Stimulated activated CD4-positive, alpha-beta T cell treated with anti-CD3 and anti-CD28 coated beads, Interleukin-4, amount 100 ng/mL, for 48 hours (primary cell): ENCODE measurements around the gene SUCLG1.
"Not testable (repeated sequence)": the region's sequence is repeated elsewhere in the genome, so short reads cannot be mapped to it uniquely, and the experiment has no call there.

Experiments
- DNase-seq, 2 donors: peaks; one replicate each; pipeline ENCODE4 v3.0.0-alpha.2; 2020; ENCODE audit warnings: low read depth in 2 of 2

Gene SUCLG1

DNA sequence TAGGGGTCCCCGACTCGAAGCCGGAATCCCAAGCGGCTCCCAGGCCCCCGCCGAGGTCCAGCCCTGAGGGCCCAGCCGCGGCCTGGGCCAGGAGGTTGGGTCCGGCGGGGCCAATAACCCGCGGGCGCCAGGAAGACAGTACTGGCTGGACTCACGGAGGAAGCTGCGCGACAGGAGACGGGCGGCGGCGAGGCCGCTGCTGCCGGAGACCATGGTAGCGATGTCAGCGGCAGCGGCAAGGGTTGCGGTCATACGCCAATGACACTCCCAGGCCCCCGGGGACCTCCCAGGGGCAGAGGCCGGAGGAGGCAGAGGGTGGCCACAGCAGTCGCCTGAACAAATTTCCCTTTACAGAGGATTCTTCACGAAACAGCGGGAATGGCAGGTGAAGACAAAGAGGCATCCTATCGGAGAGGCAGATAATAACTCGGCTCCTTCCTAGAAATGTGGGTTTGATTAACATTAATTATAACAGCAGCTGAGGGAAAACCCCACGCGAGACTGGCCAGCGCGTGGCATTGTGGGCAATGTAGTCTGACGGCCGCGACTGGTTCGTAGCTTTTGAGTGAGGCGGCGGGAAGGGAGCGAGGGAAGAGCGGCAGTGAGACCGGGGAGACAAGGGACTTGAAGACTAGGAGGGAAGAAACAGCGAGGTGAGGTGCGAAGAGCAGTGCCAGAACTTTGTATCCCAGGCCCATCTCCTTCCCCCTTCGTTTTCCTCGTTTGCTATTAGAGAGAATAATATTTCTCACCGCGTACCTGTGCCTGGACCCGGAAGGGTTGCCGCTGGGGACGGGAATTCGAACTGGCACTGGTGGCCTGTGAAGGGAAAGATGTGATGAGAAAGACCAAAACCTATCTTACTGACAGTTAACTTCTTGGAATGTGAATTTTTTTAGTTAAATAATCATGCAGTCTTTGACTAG, at the start of gene SUCLG1:
Gene SUCLG1 (minus strand): TSS at position 263 of the 926 bp plus-strand sequence. CDS start 11 bp downstream, at position 252.
- DNase-seq, result peak; percentile 74 to 81

- DNase-seq, result no peak
These were observed 39.2 kb upstream of the SUCLG1 start for GRCh38 chr2:84498150-84498799.

DNA sequence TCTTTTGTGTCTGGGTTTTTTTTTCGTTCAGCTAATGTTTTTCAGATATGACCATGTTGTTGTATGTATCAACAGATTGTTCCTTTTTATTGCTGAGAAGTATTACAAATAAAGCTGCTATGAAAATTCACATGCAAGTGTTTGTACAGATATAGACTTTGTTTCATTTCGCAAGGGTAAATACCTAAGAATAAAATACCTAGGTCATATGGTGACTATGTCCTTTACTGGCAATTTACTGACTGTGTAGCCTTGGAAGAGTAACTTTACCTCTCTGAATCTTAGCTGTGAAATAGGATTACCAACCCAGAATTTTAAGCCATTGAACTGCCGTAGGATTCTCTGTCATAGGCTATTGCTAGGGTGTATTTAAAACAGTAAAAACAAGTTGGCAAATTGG, 38.2 kb upstream of the SUCLG1 start:
- no peak for DNase-seq

GRCh38 chr2:84496386-84496785, 37.3 kb upstream of the SUCLG1 start:
- DNase-seq, result no peak

GRCh38 chr2:84495539-84496146, 36.6 kb upstream of the SUCLG1 start:
- no peak for DNase-seq

DNA sequence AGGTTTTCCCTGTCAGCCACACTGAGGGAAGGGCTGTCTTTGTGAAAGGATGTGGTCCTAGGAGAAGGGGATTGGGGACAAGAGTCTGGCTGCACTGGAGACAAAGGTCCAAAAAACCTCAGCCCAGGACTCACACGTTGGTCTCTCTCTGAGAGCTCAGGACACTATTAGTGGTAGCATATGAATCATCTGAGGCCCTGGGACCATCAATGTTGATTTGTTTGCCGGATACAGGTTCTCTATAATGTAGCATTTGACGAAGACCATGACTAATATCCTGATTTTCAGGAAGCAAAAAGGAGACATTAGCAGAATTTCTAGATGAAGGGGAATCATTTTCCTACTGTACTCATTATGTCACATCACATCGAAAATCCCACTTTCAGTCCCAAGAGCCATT, 35.0 kb upstream of the SUCLG1 start:
- no peak for DNase-seq

DNA sequence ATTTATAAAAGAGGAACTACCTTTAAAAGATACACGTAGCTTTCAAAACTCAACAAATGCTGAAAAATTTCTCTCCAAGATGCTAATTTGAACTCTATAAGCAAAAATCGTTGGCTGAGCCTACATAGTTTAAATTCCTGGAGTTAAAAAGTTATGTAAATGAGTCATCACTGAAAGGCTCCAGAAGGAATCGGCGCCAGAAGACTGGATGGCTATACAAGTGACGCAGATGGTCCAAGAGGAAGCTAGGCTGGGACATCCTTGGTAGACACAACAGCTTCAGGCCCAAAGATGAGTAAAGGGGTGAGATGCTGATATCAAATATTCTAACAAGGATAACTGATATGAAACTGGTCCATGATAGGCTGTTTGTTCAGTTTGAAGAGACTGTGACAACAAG, 34.4 kb upstream of the SUCLG1 start:
- DNase-seq, result no peak

GRCh38 chr2:84492571-84492970, 33.5 kb upstream of the SUCLG1 start:
- DNase-seq, result no peak

DNA sequence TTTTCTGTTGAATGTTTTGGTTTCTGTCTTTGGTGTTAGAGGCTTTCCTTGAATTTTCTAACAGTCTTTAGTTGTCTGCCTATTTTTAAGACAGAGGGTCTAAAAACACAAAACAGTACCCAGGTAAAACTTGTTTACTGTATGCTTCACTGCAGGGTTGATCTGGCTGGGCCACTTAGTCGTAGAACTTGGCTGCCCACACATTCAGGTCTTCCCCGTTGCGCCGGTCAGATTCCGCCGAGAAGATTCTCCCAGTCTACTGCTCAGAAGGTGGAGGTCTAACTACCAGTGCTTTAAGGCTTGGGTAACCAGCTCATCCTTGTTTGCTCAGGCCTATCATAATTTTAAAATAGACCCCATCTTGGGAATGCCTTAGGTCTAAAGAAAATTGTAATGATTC, 32.7 kb upstream of the SUCLG1 start:
- DNase-seq, result no peak

GRCh38 chr2:84491256-84491655, 32.2 kb upstream of the SUCLG1 start:
- DNase-seq, result no peak

DNA sequence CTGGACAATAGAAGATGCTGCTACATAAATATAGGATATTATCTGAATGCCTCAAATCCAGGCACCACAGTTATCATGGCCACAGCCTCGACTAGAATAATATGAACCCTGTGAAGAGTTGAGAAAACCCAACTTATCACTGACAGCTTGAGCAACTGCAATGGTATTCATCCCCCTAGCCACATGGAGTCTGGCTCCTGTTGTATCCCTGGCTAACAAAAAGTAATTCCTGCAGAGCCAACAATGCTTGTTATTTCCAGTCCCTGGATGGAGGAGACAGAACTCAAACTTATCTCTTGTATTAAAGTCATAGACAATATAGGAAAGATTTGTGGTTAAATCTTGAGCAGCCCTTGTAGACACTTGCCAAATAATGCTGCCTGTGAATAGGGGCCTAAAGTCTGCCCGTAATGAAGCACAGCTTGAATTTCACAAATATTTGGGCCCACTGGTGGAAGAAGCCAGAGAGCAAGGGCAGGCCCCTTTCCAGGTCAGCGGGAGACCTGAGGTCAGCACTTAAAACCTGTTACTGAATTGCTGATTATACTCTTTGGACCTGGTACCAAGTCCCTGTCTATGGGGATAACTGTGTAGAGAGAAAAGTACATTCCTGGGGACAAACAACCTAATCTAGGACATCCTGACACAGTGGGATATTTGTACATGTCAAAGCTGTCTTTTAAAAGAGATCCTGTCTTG, 28.4 kb upstream of the SUCLG1 start:
- DNase-seq, result no peak

DNA sequence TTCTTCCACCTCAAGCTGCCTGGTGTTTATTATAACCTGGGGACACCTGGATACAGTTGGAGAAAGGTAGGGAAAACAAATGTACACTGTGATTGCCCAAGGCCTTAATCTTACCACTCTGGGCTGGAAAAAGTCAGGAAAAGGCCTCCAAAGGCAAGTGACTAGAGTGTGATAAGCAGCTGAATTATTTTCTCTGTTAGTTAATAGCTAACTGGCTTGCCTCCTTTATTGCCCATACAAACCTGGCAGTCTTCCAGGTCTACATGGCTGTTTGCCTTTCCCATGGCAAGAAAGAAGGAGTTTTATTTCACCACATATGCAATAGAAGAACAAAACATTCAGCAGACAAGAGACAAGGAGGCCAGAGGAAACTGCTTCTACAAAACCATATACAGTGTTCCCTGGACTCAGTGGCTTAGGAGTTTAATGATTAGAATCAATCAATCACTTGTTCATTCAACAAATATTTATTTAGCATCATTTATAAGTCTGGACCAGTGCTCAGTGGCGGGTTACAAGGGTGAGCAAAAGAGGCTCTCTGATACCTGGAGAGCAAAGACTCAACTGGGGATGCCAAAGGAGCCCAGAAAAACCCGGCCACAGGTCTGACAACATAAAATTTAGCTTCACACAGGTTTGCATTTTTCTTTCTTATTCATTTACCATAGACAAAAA, 27.5 kb upstream of the SUCLG1 start:
- no peak for DNase-seq

- no peak for DNase-seq
These were observed 24.2 kb upstream of the SUCLG1 start for GRCh38 chr2:84483320-84483719.

GRCh38 chr2:84482603-84483002, 23.5 kb upstream of the SUCLG1 start:
- no peak for DNase-seq

GRCh38 chr2:84481702-84482101, 22.6 kb upstream of the SUCLG1 start:
- DNase-seq, result no peak

- DNase-seq, result no peak
These were observed 19.8 kb upstream of the SUCLG1 start for GRCh38 chr2:84478867-84479266.

- DNase-seq, result no peak
These were observed 18.8 kb upstream of the SUCLG1 start for GRCh38 chr2:84477886-84478285.

GRCh38 chr2:84474176-84474575, 15.1 kb upstream of the SUCLG1 start:
- no peak for DNase-seq

DNA sequence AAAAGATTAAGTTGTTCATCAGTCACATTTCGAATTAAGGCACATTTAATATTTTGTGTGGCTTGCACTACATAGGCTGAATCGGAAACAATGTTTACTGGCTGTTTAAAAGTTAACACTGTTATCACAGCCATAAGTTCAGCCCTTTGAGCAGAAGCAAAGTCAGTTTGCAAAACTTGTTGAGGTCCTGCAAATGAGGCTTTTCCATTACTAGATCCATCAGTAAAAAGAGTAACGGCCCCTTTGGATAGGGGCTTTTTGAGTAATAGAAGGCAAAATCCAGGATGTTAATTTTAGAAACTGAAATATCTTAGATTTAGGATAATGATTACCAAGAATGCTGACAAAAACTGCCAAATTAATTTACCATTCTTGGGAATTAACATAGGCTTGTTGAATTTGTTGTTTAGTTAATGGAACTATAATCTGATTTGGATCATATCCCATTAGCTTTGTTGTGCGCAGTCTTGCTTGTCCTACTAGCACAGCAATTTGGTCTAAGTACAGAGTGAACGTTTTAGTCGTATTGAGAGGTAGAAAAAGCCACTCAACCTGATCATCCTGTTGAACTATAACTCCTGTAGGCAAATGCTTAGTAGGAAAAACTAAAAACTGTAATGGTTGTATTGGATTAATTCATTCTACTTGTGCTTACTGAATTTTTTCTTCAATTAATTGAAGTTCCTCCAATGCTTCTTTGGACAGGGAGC, 13.9 kb upstream of the SUCLG1 start:
- DNase-seq, result no peak

GRCh38 chr2:84472423-84472822, 13.3 kb upstream of the SUCLG1 start:
- DNase-seq, result not testable (repeated sequence)

- no peak for DNase-seq
These were observed 8.3 kb upstream of the SUCLG1 start for GRCh38 chr2:84467389-84467788.
